HUES48 (cell line): ENCODE data around the gene AXL.
A peak's percentile ranks its signal among the peaks of the same experiment; 100 is the strongest.
"Not testable (repeated sequence)": the region's sequence is repeated elsewhere in the genome, so short reads cannot be mapped to it uniquely, and the experiment has no call there.

Source experiments
- H3K27ac ChIP-seq: one replicate; pipeline ENCODE4 v1.7.0; 2013; ENCODE audit warnings: low read depth, low read length, inconsistent platforms
- H3K27me3 ChIP-seq: 2 replicates; pipeline ENCODE4 v1.6.1; 2013; ENCODE audit warnings: mild to moderate bottlenecking, low read length; ENCODE audit not compliant: control insufficient read depth, insufficient read depth
- H3K36me3 ChIP-seq: 2 replicates; pipeline ENCODE4 v1.6.1; 2013; ENCODE audit warnings: low read length; ENCODE audit not compliant: control insufficient read depth, insufficient read depth
- H3K4me1 ChIP-seq: 2 replicates; pipeline ENCODE4 v1.6.1; 2013; ENCODE audit warnings: mild to moderate bottlenecking, low read length; ENCODE audit not compliant: control insufficient read depth, insufficient read depth
- H3K4me3 ChIP-seq: 2 replicates; pipeline ENCODE4 v1.5.1; 2013; ENCODE audit warnings: mild to moderate bottlenecking, low read depth, low read length
- H3K9ac ChIP-seq: 2 replicates; pipeline ENCODE4 v1.6.1; 2013; ENCODE audit warnings: mild to moderate bottlenecking, low read depth, low read length, moderate library complexity
- H3K9me3 ChIP-seq: 2 replicates; pipeline ENCODE4 v1.6.1; 2013; ENCODE audit warnings: low read length; ENCODE audit not compliant: control insufficient read depth, insufficient read depth

The AXL gene

DNA sequence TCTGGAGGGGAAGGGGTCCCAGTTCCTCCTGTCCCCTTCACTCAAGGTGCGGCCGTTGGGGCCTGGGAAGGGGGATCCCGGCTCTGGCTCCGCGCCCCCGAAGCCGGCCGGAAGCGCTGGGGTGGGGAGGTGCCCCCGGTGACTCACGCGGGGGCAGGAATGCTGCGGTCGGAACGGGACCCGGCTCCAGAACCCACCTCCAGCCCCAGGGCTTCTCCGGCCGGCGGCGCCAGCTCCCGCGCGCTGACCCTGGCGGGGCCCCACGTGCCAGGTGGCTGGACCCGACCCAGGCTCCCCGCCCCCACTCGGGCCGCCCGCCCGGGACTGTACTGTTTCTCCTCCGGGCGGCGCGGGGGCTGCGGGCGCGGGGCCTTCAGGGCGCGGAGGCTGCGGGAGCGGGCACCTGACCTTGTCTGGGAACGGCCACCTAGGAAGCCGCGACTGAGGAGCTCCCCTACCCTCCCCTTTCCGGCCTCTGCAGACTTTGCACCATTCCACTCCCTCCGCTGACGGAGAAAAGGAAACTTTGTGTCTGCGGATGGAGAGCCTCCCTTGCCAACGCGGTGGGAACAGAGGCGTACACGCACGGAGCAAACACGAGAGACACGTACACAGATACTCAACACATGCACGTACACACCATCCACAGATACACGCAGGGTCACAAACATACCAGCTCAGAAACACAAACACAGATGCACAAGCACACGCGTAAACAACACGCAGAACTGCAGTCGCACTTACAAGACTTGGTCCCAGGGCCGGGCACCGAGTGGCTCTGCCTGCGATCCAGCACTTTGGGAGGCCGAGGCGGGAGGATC, 7.2 kb downstream of the AXL start:
- Histone ChIP-seq H3K4me1 (peaks cover 16% of the 10 kb centered on the region), H3K9ac (peak overlapping the region; percentile 46; the same call in 1 of the 2 replicates), H3K9me3 (no peaks in the 10 kb centered on the region), H3K27me3 (no peaks in the 10 kb centered on the region), H3K4me3 (peak overlapping the region; percentile 46), H3K36me3 (peaks cover 8% of the 10 kb centered on the region), H3K27ac (peak overlapping the region; percentile 93)

DNA sequence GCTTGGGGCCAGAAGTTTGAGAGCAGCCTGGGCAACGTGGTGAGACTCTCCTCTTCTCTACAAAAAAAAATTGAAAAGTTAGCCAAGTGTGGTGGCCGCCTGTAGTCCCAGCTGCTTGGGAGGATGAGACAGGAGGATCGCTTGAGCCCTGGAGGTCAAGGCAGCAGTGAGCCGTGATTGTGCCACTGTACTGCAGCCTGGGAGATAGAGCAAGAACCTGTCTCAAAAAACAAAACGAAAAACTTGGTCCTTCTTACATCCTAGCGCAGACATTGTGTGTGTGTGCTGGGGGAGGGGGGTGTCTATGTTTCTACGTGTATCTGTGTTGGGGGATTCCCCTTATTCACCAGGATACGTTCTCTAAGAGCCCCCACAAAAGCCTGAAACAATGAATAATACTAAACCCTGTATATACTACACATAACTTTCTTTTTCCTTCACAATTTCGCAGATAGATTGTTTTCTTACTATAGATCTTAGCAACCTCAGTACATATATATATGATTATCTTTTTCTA, 7.9 kb downstream of the AXL start:
- Histone ChIP-seq H3K4me1 (peaks cover 16% of the 10 kb centered on the region), H3K27ac (peak overlapping the region; percentile 93), H3K27me3 (no peaks in the 10 kb centered on the region), H3K4me3 (no peak overlapping the region), H3K9ac (peak overlapping the region; percentile 46; the same call in 1 of the 2 replicates), H3K36me3 (peaks cover 1% of the 10 kb centered on the region), H3K9me3 (no peaks in the 10 kb centered on the region)

DNA sequence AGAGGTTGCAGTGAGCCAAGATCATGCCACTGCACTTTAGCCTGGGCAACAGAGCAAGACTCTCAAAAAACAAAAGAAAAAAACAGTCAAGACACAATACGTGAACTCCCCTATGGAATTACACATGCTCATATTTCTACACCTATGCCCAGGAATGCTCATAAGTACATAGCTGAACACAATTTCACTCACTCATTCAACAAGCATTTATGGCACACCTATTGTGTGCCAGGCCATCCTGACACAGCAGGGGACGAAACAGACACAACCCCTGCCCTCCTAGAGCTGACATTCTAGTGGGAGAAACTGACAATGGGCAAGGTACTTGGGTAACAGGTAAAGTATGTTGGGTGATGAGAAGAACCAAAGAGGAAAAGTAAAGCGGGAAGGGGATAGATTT, 9.5 kb downstream of the AXL start:
- no peaks in the 10 kb centered on the region; the same call in 1 of the 2 replicates for H3K36me3 ChIP-seq
- H3K4me1 ChIP-seq = peaks cover 16% of the 10 kb centered on the region
- H3K27me3 ChIP-seq = no peaks in the 10 kb centered on the region
- no peaks in the 10 kb centered on the region for H3K9me3 ChIP-seq
- no peak overlapping the region for H3K9ac ChIP-seq
- no peak overlapping the region for H3K4me3 ChIP-seq
- H3K27ac ChIP-seq = no peak overlapping the region

DNA sequence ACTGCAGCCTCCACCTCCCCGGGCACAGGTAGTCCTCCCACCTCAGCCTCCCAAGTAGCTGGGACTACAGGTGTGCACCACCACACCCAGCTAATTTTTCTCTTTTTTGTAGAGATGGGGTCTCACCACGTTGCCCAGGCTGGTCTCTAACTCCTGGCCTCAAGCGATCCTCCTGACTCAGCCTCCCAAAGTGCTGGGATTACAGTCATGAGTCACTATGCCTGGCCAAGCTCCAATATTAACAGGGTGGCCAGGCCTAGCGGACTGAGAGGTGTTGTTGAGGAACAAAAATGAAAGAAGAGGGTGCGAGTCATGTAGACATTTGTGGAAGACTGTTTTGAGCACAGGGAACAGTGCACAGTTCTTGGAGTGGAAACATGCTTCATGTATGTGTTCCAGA, 10.3 kb downstream of the AXL start:
- H3K9ac ChIP-seq, H3K9me3 ChIP-seq, H3K4me3 ChIP-seq, H3K27ac ChIP-seq, H3K36me3 ChIP-seq, H3K27me3 ChIP-seq: not testable (repeated sequence)
- peaks cover 16% of the 10 kb centered on the region for H3K4me1 ChIP-seq

DNA sequence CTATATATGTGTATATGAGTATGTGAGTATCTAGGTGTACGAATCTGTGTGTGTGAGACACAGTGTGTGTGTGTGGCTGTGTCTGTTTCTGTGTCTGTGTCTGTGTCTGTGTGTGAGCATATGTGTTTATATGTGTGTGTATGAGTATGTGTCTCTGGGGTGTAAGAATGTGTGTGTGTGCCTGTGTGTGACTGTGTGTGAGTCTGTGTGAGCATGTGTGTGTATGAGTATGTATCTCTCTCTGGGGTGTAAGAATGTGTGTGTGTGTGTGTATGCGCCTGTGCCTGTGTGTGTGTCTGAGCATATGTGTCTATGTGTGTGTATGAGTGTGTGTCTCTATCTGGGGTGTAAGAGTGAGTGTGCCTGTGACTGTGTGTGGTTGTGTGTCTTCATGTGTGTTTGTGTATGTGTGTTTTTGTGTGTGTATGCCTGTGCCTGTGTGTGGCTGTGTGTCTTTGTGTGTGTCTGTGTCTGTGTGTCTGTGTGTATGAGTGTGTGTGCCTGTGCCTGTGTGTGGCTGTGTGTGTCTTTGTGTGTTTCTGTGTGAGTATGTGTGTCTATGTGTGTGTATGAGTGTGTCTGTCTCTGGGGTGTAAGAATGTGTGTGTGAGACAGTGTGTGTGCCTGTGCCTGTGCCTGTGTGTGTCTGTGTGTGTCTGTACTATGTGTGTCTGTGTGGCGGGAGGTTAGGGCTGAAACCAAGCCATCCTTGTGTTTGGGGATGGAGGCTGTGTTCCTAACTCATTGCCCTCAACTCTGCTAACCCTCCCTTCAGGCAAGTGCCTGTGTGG, 11.2 kb downstream of the AXL start:
- no peak overlapping the region for H3K9ac ChIP-seq
- no peak overlapping the region for H3K27ac ChIP-seq

DNA sequence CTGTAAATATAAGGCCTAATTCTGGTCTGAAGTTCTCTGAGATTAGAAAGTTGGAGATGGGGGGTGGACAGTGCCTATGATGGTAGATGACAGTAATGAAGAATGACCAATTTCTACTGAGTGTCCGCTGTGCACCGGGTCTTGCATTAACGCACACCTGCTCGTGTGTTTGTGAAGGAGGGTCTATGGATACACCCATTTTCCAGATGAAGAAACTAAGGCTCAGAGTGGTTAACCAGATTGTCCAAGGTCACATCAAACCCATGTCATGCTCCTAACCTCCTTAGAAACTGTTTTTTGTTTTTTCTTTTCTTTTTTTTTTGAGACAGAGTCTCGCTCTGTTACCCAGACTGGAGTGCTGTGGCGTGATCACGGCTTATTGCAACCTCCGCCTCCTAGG, 13.7 kb downstream of the AXL start:
- H3K4me3 ChIP-seq = no peak overlapping the region
- no peaks in the 10 kb centered on the region for H3K9me3 ChIP-seq
- H3K27me3 ChIP-seq = no peaks in the 10 kb centered on the region
- H3K4me1 ChIP-seq = no peaks in the 10 kb centered on the region
- no peak overlapping the region for H3K9ac ChIP-seq
- no peak overlapping the region for H3K27ac ChIP-seq
- H3K36me3 ChIP-seq = peaks cover 5% of the 10 kb centered on the region; the same call in 1 of the 2 replicates

More for the DNA sequence above, 11.2 kb downstream of the AXL start:
- H3K9me3 ChIP-seq = no peaks in the 10 kb centered on the region
- H3K4me3 ChIP-seq = no peak overlapping the region
- no peaks in the 10 kb centered on the region for H3K27me3 ChIP-seq
- H3K4me1 ChIP-seq = peaks cover 15% of the 10 kb centered on the region
- H3K36me3 ChIP-seq = peaks cover 5% of the 10 kb centered on the region; the same call in 1 of the 2 replicates

DNA sequence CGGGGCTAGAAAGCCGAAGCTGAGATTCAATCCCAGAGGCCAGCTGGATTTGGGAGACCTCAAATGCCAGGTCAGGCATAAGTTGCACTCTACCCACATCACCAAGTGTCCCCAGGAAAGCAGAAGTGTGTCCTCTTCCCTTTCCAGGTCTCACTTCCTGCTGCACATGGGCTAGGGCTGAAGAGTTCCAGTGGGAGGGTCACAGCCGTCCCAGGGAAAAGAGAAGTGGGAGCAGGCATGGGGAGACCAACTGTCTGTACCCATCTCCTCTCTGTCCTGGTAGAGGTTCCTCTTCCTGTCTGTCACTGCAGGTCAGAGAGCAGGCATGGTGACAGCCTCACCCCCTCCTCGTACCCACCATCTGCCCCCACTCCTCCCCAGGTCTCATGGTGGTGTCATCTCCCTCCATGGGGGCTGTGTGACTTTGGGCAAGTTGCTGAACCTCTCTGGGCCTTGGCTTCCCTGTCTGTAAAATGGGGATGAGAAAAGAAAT, 14.8 kb downstream of the AXL start:
- no peaks in the 10 kb centered on the region for H3K4me1 ChIP-seq
- H3K36me3 ChIP-seq = peaks cover 5% of the 10 kb centered on the region; the same call in 1 of the 2 replicates
- H3K9ac ChIP-seq = no peak overlapping the region
- no peaks in the 10 kb centered on the region for H3K27me3 ChIP-seq
- no peak overlapping the region for H3K27ac ChIP-seq
- H3K4me3 ChIP-seq = no peak overlapping the region
- H3K9me3 ChIP-seq = no peaks in the 10 kb centered on the region

DNA sequence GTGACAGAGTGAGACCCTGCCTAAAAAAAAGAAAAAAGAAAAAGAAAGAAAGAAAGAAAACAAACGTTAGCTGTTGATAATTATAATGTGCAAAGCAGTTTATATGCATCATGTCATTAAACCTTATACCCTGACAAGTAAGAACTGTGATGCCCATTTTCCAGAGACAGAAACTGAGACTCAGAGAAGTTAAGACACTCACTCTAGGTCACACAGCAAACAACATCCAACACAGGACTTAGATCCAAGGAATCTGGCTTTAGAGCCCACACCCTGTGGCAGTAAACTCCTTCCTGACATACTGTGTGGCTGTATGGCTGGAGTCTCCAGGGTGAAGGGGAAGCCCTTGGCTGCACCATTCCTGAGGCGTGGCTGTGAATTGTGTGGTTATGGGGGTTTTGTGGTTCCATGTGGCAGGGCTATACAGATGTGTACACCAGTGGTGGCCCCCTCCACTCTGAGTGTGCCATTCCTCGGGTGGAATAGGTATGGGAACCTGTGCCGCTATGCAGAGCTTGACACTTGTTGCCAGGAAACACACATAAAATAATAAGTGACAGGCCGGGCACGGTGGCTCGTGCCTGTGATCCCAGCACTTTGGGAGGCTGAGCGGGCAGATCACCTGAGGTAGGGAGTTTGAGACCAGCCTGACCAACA, 15.6 kb downstream of the AXL start:
- no peak overlapping the region for H3K4me3 ChIP-seq
- no peak overlapping the region for H3K9ac ChIP-seq
- no peaks in the 10 kb centered on the region for H3K4me1 ChIP-seq
- H3K36me3 ChIP-seq = peaks cover 5% of the 10 kb centered on the region; the same call in 1 of the 2 replicates
- H3K27ac ChIP-seq = no peak overlapping the region
- H3K27me3 ChIP-seq = no peaks in the 10 kb centered on the region
- H3K9me3 ChIP-seq = no peaks in the 10 kb centered on the region

DNA sequence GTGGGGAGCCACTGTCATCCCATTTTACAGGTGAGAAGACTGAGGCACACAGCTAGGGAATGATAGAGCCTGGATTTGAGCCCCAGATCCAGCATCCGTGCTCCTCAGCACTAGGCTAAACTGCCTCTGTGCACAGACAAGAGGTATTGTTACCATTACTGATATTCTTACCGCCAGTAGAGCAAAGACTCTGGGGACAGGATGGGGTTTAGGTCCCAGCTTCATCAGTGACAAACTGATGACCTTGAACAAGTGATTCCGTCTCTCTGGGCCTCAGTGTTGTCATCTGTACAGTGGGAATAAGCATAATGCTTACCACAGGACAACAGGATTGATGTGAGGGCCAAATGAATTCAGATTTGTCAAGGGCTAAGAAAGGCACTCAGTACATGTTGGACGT, 16.5 kb downstream of the AXL start:
- H3K27ac ChIP-seq = no peak overlapping the region
- H3K27me3 ChIP-seq = no peaks in the 10 kb centered on the region
- H3K36me3 ChIP-seq = peaks cover 8% of the 10 kb centered on the region
- H3K9ac ChIP-seq = no peak overlapping the region
- no peak overlapping the region for H3K4me3 ChIP-seq
- no peaks in the 10 kb centered on the region for H3K9me3 ChIP-seq
- H3K4me1 ChIP-seq = no peaks in the 10 kb centered on the region

DNA sequence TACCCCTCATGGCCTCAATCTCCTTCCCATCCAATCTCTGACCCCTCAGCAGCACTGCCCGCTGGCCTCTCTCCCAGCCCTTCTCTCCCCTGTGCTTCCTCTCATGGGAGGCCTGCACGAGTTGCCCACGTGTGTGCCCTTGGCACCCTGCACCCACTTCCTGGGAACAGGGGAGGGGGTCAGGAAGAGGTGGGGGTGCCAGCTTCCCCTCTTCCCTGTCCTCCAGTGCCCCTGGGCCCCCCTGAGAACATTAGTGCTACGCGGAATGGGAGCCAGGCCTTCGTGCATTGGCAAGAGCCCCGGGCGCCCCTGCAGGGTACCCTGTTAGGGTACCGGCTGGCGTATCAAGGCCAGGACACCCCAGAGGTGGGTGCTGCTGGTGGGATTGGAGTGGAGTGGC, 19.2 kb downstream of the AXL start:
- no peak overlapping the region for H3K4me3 ChIP-seq
- no peaks in the 10 kb centered on the region for H3K27me3 ChIP-seq
- no peaks in the 10 kb centered on the region for H3K9me3 ChIP-seq
- no peak overlapping the region for H3K27ac ChIP-seq
- H3K4me1 ChIP-seq = no peaks in the 10 kb centered on the region
- H3K36me3 ChIP-seq = peaks cover 26% of the 10 kb centered on the region
- H3K9ac ChIP-seq = no peak overlapping the region
